ENCODE data around the gene THAP11. TPM values are rescaled to one million over a fixed set of nuclear protein-coding genes. Genes with fewer than 3 reads are reported as not detected.
"Not testable (repeated sequence)": the region's sequence is repeated elsewhere in the genome, so short reads cannot be mapped to it uniquely, and the experiment has no call there.

Gene THAP11
- total RNA-seq, 1 donor from 2014 or later = 48.7 TPM

DNA sequence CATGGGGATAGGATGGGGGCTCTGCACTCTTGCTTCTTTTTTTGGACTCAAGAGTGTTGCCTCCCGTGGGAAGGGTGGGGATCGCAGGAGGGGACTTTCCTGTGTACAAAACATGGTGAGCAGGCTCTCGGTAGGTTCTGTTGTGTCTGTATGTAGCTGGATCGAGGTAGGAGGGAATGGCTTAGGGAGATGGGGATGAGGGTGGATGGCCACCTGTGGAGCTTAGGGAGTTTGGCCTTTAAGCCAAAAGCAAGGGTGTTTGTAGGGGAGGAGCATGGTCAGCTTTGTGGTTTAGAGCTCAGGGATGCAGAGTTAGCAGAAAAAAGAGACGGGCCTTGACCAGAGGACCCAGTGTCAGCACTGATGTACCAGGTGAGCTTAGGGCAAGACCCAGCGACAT lies 19.8 kb downstream of the THAP11 start:
- no peak for DNase-seq
- no peaks in the 10 kb centered on the region for H3K27me3 Mint-ChIP-seq
- H3K4me3 Mint-ChIP-seq = no peak overlapping the region
- H3K27ac Mint-ChIP-seq = no peak overlapping the region
- H3K36me3 Mint-ChIP-seq (ENCODE audit: low read depth) = peaks cover 29% of the 10 kb centered on the region
- H3K4me1 Mint-ChIP-seq = peaks cover 22% of the 10 kb centered on the region
- no peaks in the 10 kb centered on the region for H3K9me3 Mint-ChIP-seq
- intact Hi-C loops (cut with micrococcal nuclease) = no loop called here

DNA sequence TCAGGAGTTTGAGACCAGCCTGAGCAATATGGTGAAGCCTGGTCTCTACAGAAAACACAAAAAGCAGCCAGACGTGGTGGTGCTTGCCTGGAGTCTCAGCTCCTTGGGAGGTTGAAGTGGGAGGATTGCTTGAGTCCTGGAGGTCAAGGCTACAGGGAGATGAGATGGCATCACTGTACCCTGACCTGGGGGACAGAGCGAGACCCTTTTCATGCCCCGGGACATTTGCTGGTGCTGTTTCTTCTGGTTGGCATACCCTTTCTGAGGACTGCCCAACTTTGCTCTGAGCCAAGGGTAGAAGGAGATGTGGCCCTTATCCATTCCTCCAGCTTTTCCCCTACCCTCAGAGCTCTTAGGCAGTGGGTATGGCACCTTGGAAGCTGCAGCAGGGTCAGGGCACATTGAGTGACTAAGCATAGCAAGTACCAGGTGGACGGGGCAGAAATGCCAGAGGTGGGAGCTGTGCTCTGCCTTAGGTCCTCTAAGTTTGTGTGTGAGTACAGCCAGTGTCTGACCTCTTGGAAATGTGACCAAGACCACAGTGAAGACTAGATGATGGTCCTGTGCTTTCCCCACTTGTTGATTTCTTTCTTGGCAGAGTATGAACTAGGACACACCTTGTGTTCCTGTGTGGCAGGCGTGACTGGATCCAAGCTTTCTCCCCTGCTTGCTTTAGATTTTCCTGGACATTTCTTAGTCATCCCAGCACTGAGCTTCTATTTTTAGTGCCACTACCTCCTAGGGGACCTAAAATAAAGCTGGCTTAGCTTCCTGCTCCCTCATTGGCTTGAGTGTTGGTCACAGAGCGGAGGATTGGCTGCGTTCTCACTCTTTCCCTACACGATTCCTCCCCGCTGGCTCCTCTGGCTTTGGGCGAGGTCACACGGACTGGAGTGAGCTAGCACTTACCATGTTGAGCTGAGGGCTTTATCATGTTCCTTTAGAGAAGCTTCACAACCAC lies 20.8 kb downstream of the THAP11 start:
- Mint-ChIP-seq H3K4me1 (peaks cover 13% of the 10 kb centered on the region), H3K27ac (no peak overlapping the region), H3K27me3 (no peaks in the 10 kb centered on the region), H3K4me3 (no peak overlapping the region), H3K36me3 (ENCODE audit: low read depth) (peaks cover 30% of the 10 kb centered on the region), H3K9me3 (no peaks in the 10 kb centered on the region)
- no peak for DNase-seq
- intact Hi-C loops (cut with micrococcal nuclease) = no loop called here

DNA sequence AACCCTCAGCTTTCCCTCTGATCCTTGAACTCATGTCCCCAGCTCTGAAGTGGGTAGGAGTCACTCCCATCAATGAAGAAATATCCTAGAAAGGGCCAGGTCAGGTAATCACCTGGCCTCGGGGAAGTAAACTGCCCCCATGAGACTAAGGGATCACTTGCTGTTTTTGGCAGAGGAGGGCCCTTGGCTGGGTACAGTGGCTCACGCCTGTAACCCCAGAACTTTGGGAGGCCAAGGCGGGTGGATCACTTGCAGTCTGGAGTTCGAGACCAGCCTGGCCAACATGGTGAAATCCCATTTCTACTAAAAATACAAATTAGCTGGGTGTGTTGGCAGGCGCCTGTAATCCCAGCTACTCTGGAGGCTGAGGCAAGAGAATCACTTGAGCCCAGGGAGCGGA lies 21.9 kb downstream of the THAP11 start:
- H3K4me3 Mint-ChIP-seq; H3K9me3 Mint-ChIP-seq; DNase-seq; H3K27ac Mint-ChIP-seq; intact Hi-C loops (cut with micrococcal nuclease); H3K4me1 Mint-ChIP-seq; H3K27me3 Mint-ChIP-seq: not testable (repeated sequence)
- peaks cover 31% of the 10 kb centered on the region for H3K36me3 Mint-ChIP-seq (ENCODE audit: low read depth)

DNA sequence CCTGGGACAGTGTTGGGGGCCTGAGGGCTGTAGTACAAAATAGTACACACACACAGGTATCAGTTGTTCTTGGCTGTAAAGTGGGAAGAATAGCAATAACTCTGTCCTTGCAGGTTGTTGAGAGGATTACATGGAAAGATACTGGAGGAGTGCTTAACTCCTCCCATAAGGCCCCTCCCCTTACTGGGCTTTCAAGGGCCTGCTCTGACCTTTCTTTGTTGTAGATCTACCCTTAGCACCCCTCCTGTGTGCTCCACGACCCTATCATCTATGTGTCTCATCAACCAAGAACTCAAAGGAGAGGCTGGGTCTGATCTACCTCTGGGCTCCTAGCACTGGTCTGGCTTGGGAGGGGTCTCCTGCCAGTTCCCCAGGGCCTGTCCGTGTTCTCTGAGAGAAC lies 22.5 kb downstream of the THAP11 start:
- no peak overlapping the region for H3K4me3 Mint-ChIP-seq
- peaks cover 31% of the 10 kb centered on the region for H3K36me3 Mint-ChIP-seq (ENCODE audit: low read depth)
- no peaks in the 10 kb centered on the region for H3K27me3 Mint-ChIP-seq
- DNase-seq = no peak
- peaks cover 8% of the 10 kb centered on the region for H3K4me1 Mint-ChIP-seq
- intact Hi-C loops (cut with micrococcal nuclease) = no loop called here
- peak overlapping the region; percentile 37 for H3K27ac Mint-ChIP-seq
- H3K9me3 Mint-ChIP-seq = no peaks in the 10 kb centered on the region

DNA sequence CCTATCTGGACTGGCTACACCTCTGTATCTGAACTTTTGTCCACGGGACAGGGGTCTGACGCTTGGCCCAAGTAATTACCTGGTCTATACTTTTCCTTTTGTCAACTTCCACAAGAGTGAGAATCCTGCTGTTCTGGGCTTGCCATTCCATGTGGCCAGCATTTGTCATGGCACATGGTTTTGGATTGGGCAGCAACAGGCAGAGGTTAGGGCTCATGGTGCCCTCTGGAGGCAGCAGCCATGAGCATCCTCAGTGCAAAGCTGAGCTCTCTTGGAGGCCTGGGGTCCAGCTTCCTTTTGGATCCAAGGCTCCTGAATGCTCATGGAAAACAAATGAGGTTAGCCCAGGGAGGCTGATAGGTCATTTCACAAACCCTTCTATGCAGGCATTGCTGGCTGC lies 23.2 kb downstream of the THAP11 start:
- Mint-ChIP-seq H3K36me3 (ENCODE audit: low read depth) (peaks cover 34% of the 10 kb centered on the region), H3K27me3 (no peaks in the 10 kb centered on the region), H3K4me1 (peaks cover 8% of the 10 kb centered on the region), H3K27ac (peak overlapping the region; percentile 48), H3K4me3 (no peak overlapping the region), H3K9me3 (no peaks in the 10 kb centered on the region)
- peak; percentile 74 for DNase-seq
- intact Hi-C loops (cut with micrococcal nuclease) = no loop called here

DNA sequence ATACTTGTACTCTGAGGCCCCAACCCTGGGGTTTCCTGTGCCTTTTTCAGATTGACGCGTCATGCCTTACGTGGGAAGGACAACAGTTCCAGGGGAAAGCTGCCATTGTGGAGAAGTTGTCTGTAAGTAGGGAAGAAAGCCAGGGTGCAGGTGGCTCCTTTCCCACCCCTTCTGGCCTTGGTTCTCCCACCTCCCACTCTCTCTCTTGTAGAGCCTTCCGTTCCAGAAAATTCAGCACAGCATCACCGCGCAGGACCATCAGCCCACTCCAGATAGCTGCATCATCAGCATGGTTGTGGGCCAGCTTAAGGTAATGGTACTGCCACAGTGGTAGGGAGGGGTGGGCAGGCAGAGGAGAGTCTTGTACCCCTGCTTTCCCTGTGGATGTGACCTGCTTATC lies 26.2 kb downstream of the THAP11 start:
- H3K4me3 Mint-ChIP-seq = no peak overlapping the region
- no peaks in the 10 kb centered on the region for H3K27me3 Mint-ChIP-seq
- H3K27ac Mint-ChIP-seq = no peak overlapping the region
- DNase-seq = no peak
- H3K36me3 Mint-ChIP-seq (ENCODE audit: low read depth) = peaks cover 37% of the 10 kb centered on the region
- peaks cover 9% of the 10 kb centered on the region for H3K4me1 Mint-ChIP-seq
- H3K9me3 Mint-ChIP-seq = no peaks in the 10 kb centered on the region
- intact Hi-C loops (cut with micrococcal nuclease) = no loop called here

DNA sequence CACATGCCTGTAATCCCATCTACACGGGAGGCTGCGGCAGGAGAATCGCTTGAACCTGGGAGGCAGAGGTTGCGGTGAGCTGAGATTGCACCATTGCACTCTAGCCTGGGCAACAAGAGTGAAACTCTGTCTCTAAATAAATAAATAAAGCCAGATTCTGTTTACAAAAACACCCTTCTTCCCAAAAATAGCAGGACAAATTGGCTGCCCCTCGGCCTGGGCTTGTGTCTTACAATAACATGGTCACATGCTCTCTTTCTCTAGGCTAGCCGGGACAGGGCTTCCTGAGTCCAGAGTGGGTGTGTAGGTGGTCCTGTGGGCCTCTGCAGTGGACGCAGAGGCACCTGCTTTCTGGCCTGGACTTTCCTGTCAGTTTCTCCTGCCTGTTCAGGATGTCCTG lies 27.5 kb downstream of the THAP11 start:
- peaks cover 17% of the 10 kb centered on the region for H3K4me1 Mint-ChIP-seq
- H3K9me3 Mint-ChIP-seq = no peaks in the 10 kb centered on the region
- H3K27ac Mint-ChIP-seq = peak overlapping the region; percentile 25
- no peak for DNase-seq
- H3K27me3 Mint-ChIP-seq = no peaks in the 10 kb centered on the region
- H3K4me3 Mint-ChIP-seq = no peak overlapping the region
- intact Hi-C loops (cut with micrococcal nuclease) = loop anchor here (5.0 kb wide), 1 partner anchor 68 kb away; the partner anchor contains the start of gene PSMB10
- peaks cover 35% of the 10 kb centered on the region for H3K36me3 Mint-ChIP-seq (ENCODE audit: low read depth)

DNA sequence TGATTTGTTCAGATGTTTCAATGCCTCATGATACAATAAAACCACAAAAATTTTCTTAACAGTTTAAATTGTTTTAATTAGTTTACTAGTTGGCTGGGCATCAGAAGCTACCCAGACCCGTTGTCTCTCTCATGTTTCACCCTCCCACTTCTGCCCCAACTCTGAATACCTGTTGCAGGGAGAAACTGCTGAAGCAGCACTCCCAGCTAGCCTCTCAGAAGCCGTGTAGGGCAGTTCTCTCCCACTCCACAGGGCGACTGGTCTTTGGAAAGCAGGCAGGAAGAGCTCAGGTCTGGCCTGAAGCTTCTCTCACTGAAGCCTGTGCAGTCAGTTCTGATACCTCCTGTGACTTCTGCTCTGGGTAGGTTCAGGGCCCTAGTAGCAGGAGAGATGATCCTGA lies 29.1 kb downstream of the THAP11 start:
- Mint-ChIP-seq H3K27me3 (no peaks in the 10 kb centered on the region), H3K9me3 (no peaks in the 10 kb centered on the region), H3K4me3 (no peak overlapping the region), H3K36me3 (ENCODE audit: low read depth) (peaks cover 38% of the 10 kb centered on the region), H3K4me1 (peaks cover 27% of the 10 kb centered on the region), H3K27ac (no peak overlapping the region)
- no peak for DNase-seq
- intact Hi-C loops (cut with micrococcal nuclease) = loop anchor here (5.0 kb wide), 1 partner anchor 66 kb away; the partner anchor contains the start of gene PSMB10

DNA sequence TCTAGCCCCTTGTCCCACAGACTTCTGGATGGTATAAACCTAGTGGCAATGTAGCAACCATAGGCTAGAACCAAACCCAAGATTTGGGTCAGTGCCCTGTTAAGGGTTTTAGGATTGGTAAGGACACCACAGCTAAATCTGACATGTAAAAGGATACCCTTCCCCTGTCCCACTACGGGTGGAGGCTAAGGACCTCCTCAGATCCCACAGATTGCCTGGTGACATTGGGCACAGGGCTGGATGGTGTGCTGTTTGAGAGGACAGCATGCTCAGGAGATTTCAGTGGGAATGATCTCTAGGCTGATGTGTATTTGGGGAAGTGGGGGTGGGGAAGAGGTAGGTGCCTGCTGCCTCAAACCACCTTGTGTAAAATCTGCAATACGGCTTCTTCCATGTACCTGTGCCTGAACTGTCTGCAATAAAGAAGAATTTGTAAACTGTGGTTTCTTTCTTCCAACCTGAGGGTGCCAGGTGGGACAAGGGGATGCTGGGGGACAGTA lies 30.1 kb downstream of the THAP11 start:
- DNase-seq = no peak
- no peaks in the 10 kb centered on the region for H3K9me3 Mint-ChIP-seq
- H3K27me3 Mint-ChIP-seq = no peaks in the 10 kb centered on the region
- intact Hi-C loops (cut with micrococcal nuclease) = loop anchor here (2.0 to 5.0 kb wide), 3 partner anchors 21 to 65 kb away; partner anchors contain the start of genes PSKH1 and PSMB10
- H3K27ac Mint-ChIP-seq = peak overlapping the region; percentile 88
- H3K36me3 Mint-ChIP-seq (ENCODE audit: low read depth) = peaks cover 39% of the 10 kb centered on the region
- H3K4me3 Mint-ChIP-seq = peak overlapping the region; percentile 86
- H3K4me1 Mint-ChIP-seq = peaks cover 27% of the 10 kb centered on the region

DNA sequence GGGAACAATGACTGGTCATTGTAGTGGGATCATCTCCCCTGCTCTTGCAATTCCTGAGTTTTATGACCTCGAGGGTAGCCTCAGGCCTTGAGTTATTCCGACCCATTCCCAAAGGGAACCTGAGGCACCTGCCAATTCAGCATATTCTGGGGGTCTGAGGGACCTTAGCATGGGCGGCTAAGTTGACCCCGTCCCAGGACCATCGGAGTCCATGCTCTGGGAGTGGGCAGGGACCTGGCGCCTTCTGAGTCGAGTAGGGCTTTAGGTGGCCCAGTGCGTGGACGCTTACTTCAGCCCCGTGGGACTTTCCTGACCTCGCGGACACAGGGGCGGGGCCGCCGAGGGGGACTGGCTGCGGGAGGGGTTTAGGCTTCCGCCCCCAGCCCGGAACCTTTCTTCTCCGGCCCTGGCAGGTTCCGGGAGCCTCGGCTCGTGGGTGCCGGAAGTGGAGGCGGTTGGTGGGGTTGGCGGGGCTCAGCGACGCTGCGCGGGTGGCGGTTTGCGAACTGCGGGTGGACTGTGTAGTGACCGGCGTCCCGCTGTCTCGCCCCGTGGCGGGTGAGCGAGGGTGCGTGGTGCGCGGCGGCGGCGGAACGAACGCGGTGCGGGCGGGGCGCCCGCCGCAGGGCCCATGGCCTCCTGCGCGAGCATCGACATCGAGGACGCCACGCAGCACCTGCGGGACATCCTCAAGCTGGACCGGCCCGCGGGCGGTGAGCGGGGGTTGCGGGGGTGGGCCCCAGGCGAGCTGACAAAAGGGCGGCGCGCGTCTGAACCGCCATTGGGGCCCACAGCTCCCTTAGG lies 30.7 kb downstream of the THAP11 start, which contains the start of gene EDC4:
Gene EDC4 (plus strand): TSS at position 422 of the 804 bp plus-strand sequence. CDS start 210 bp downstream, at position 632.
- H3K27me3 Mint-ChIP-seq = no peaks in the 10 kb centered on the region
- peak within 1 kb of the TSS; percentile 86 for H3K4me3 Mint-ChIP-seq
- peaks cover 44% of the 10 kb centered on the region for H3K36me3 Mint-ChIP-seq (ENCODE audit: low read depth)
- intact Hi-C loops (cut with micrococcal nuclease) = loop anchor here (1.0 to 5.0 kb wide), 4 partner anchors 20 to 64 kb away; partner anchors contain the start of genes CENPT, PSKH1 and PSMB10
- peaks cover 27% of the 10 kb centered on the region for H3K4me1 Mint-ChIP-seq
- peak within 1 kb of the TSS; percentile 88 for H3K27ac Mint-ChIP-seq
- peak; percentile 98 for DNase-seq
- H3K9me3 Mint-ChIP-seq = no peaks in the 10 kb centered on the region

DNA sequence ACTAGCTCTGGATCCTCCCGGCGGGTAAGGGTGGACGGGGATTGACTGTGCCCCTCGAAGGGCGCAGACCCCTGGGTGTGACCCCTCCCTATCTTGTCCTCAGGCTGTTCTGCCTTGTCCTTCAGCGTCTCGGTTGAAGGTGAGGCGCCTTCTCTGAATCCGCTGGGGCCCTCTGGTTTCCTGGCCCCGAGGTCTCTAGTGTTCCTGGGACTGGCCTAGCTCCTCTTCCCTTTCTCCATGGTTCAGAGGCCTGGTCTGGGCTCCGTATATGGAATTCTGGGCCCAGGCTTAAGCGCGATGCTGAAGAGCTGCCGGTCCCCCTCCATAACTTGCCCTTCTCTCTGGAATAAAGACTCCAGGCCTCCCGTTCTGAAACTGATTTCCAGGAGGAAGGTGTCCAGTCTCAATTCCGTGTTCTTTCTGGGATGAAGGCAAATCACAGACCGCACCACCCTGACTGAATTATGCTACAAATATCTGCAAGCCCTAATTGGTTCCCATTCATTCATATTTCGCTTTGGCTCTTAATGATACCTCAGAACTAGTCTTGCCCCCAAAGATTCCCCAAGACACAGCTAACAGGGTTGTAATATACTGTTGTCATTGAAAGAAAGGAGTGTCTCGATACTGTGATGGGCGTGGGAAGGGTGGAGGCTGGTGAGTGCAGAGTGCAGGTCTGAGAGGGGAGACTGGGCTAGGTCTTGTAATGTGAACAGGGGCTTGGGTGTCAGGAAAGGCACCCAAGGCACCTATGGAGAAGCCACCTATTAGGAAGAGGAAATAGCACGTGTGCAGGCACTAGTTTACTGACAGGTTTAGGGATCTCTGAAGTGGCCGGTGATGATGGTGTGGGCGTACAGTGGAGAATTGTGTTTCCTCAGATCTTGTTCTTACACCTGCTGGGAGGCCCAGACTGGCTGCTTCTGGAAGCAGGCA lies 31.6 kb downstream of the THAP11 start:
- peak overlapping the region; percentile 86 for H3K4me3 Mint-ChIP-seq
- intact Hi-C loops (cut with micrococcal nuclease) = loop anchor here (1.0 to 5.0 kb wide), 4 partner anchors 19 to 64 kb away; partner anchors contain the start of genes CENPT, PSKH1 and PSMB10
- DNase-seq = no peak
- H3K9me3 Mint-ChIP-seq = no peaks in the 10 kb centered on the region
- H3K4me1 Mint-ChIP-seq = peaks cover 27% of the 10 kb centered on the region
- no peaks in the 10 kb centered on the region for H3K27me3 Mint-ChIP-seq
- peaks cover 49% of the 10 kb centered on the region for H3K36me3 Mint-ChIP-seq (ENCODE audit: low read depth)
- peak overlapping the region; percentile 85 for H3K27ac Mint-ChIP-seq

DNA sequence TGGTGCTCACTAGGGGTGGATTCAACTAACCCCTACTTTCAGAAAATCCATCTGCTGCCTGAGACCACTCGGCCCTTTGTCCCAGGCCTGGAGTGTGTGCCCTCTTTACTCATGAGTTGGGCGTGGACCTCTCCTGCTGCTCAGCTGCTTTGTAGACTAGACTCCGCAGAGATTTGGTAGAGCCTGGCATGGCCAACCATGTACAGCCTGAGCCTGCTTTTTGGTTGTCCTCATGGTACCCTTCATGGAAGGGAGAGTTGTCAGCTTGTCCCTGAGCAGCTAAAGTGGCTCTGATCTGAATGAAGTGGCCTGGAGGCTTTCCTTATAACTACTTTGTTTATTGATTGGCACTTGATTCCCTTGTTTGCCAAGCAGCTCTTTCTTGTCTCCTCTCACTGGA lies 32.3 kb downstream of the THAP11 start:
- Mint-ChIP-seq H3K36me3 (ENCODE audit: low read depth) (peaks cover 56% of the 10 kb centered on the region), H3K4me3 (peak overlapping the region; percentile 86), H3K9me3 (no peaks in the 10 kb centered on the region), H3K27me3 (no peaks in the 10 kb centered on the region), H3K27ac (peak overlapping the region; percentile 85), H3K4me1 (peaks cover 27% of the 10 kb centered on the region)
- intact Hi-C loops (cut with micrococcal nuclease) = loop anchor here (5.0 kb wide), 1 partner anchor 63 kb away; the partner anchor contains the start of gene PSMB10
- no peak for DNase-seq

DNA sequence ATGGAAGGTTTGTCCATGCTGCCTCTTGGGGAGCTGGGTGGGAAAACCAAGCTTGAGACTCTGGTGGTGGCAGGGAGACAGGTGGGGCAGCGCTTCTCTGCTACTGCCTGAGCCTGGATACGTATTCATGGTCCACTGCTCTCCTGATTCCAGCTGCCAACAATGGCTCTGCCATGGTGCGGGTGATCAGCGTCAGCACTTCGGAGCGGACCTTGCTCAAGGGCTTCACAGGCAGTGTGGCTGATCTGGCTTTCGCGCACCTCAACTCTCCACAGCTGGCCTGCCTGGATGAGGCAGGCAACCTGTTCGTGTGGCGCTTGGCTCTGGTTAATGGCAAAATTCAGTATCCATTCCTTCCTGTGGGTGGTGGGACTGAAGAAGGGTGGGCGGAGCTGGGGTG lies 34.9 kb downstream of the THAP11 start:
- no peaks in the 10 kb centered on the region for H3K27me3 Mint-ChIP-seq
- DNase-seq = no peak
- no peak overlapping the region for H3K27ac Mint-ChIP-seq
- H3K36me3 Mint-ChIP-seq (ENCODE audit: low read depth) = peaks cover 57% of the 10 kb centered on the region
- no peaks in the 10 kb centered on the region for H3K9me3 Mint-ChIP-seq
- intact Hi-C loops (cut with micrococcal nuclease) = no loop called here
- no peak overlapping the region for H3K4me3 Mint-ChIP-seq
- H3K4me1 Mint-ChIP-seq = peaks cover 27% of the 10 kb centered on the region

Measured in activated CD4-positive, alpha-beta T cell treated with anti-CD3 and anti-CD28 coated beads, Interleukin-2, amount 10 ng/mL, durations not matched to agents 24 days and 14 days (primary cell).